CD4-positive, alpha-beta memory T cell (primary cell): Measurements from ENCODE around the gene TYMP. TPM values are rescaled to one million over a fixed set of nuclear protein-coding genes. Genes with fewer than 3 reads are reported as not detected.
"Not testable (repeated sequence)": the region's sequence is repeated elsewhere in the genome, so short reads cannot be mapped to it uniquely, and the experiment has no call there.

Source experiments
- CTCF ChIA-PET: fragments of 350-600 bp; sonication (Branson Sonifier 250); formaldehyde crosslinking; loops from one replicate; lab custom pipeline; 2021; ENCODE audit warnings: inconsistent platforms; ENCODE audit not compliant: partially characterized antibody; lab: Charles Lee
- POLR2A ChIA-PET: fragments of 350-600 bp; sonication (Branson Sonifier 250); formaldehyde crosslinking; loops from one replicate; lab custom pipeline; 2021; ENCODE audit not compliant: partially characterized antibody; lab: Charles Lee
- DNase-seq, 5 donors: peaks; one replicate each; pipeline versions ENCODE4 v3.0.0 to v3.0.0-alpha.2; 2020 to 2022; ENCODE audit warnings: mixed read lengths in 1 of 5
- H3K27ac ChIP-seq: one replicate; pipeline ENCODE4 v1.7.0; 2013; ENCODE audit warnings: low read depth, low read length
- H3K27me3 ChIP-seq: 2 replicates; pipeline ENCODE4 v1.7.0; 2013; ENCODE audit warnings: mild to moderate bottlenecking, low read length, moderate library complexity; ENCODE audit not compliant: insufficient read depth
- H3K36me3 ChIP-seq: 2 replicates; pipeline ENCODE4 v1.7.0; 2013; ENCODE audit warnings: mild to moderate bottlenecking, low read length, moderate library complexity; ENCODE audit not compliant: insufficient read depth
- H3K4me1 ChIP-seq: 2 replicates; pipeline ENCODE4 v1.7.0; 2013; ENCODE audit warnings: mild to moderate bottlenecking, low read length, moderate library complexity; ENCODE audit not compliant: insufficient read depth
- H3K4me3 ChIP-seq, 2 donors: one replicate each; pipeline ENCODE4 v1.7.0; 2013; ENCODE audit warnings: low read length in 2 of 2, mild to moderate bottlenecking in 1 of 2
- H3K9me3 ChIP-seq, 2 donors: one replicate each; pipeline ENCODE4 v1.7.0; 2013; ENCODE audit warnings: low read length in 2 of 2, control low read depth in 1 of 2; ENCODE audit not compliant: control insufficient read depth in 1 of 2
- H3K27ac Mint-ChIP-seq, 7 donors: one replicate each; pipeline ENCODE4 v1.8.0; 2020 to 2021; ENCODE audit warnings: mixed read lengths in 7 of 7, mild to moderate bottlenecking in 6 of 7, inconsistent platforms in 3 of 7, moderate library complexity in 3 of 7
- H3K27me3 Mint-ChIP-seq, 2 donors: one replicate each; pipeline ENCODE4 v1.8.0; 2020 to 2021; ENCODE audit warnings: mixed read lengths in 2 of 2
- H3K36me3 Mint-ChIP-seq, 2 donors: one replicate each; pipeline ENCODE4 v1.8.0; 2020 to 2021; ENCODE audit warnings: mixed read lengths in 2 of 2, inconsistent platforms in 1 of 2, mild to moderate bottlenecking in 1 of 2
- H3K4me1 Mint-ChIP-seq, 4 donors: one replicate each; pipeline ENCODE4 v1.8.0; 2020 to 2021; ENCODE audit warnings: mixed read lengths in 4 of 4, mild to moderate bottlenecking in 1 of 4
- H3K4me3 Mint-ChIP-seq, 8 donors: one replicate each; pipeline ENCODE4 v1.8.0; 2020 to 2021; ENCODE audit warnings: mixed read lengths in 8 of 8, mild to moderate bottlenecking in 7 of 8, moderate library complexity in 6 of 8, inconsistent platforms in 3 of 8
- H3K9me3 Mint-ChIP-seq, 8 donors: one replicate each; pipeline ENCODE4 v1.8.0; 2020 to 2021; ENCODE audit warnings: mixed read lengths in 8 of 8, mild to moderate bottlenecking in 5 of 8, inconsistent platforms in 3 of 8, moderate library complexity in 1 of 8
- intact Hi-C: fragments of 100-400 bp; cut with micrococcal nuclease; formaldehyde crosslinking; loops from one replicate; pipeline ENCODE4 v1.15.1; 2023
- polyA plus RNA-seq, 2 donors: library from polyadenylated mRNA; unstranded; fragments of 300-500 nt; fragmentation: Illumina TruSeq; gene quantifications; one replicate each; pipeline ENCODE4 v1.2.3, GENCODE V29; 2021
- total RNA-seq, 2 experiments: library from RNA; stranded (reverse); gene quantifications; one replicate each; pipeline ENCODE4 v1.2.3, GENCODE V29; 2021

TYMP gene
- total and polyA plus RNA-seq, 4 experiments from 2014 or later = 15.7 to 30.9 (median 20.0) TPM

GRCh38 chr22:50541667-50542026 lies 11.8 kb upstream of the TYMP start:
- intact Hi-C loops, DNase-seq: not testable (repeated sequence)
- H3K4me1 Mint-ChIP-seq = peaks cover 30 to 63% (median 49%) of the 10 kb centered on the region in 4 donors

DNA sequence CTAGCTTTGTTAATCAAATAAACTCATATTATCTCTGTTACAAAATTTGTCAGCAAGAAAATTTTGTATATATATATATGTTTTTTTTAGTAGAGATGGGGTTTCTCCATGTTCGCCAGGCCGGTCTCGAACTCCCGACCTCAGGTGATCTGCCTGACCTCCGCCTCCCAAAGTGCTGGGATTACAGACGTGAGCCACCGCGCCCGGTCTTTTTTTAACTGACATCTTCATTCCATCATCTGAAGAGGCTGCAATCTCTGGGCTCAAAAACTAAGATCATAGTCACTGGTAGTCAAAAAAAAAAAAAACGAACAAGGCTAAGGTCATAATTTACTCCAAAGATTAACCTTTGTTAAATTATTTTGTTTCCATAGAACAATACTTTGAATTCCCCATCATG lies 10.6 kb upstream of the TYMP start:
- CTCF ChIA-PET = interaction anchor here (0.8 to 9.2 kb wide), 10 partner anchors 8 to 298 kb away, joined by 3 to 135 read pairs (median 4); partner anchors contain the start of genes LMF2, NCAPH2, SCO2 and SYCE3
- peak overlapping the region; percentile 99 for H3K27ac ChIP-seq
- no peaks in the 10 kb centered on the region for H3K36me3 ChIP-seq
- H3K4me3 ChIP-seq = no peak overlapping the region
- Mint-ChIP-seq H3K27ac (peak overlapping the region; percentile 90 to 98 (median 96)), H3K27me3 (no peaks in the 10 kb centered on the region), H3K4me1 (peaks cover 23 to 55% (median 41%) of the 10 kb centered on the region in 4 donors), H3K9me3 (peaks cover 0 to 1% (median 0%) of the 10 kb centered on the region in 8 donors), H3K36me3 (no peaks in the 10 kb centered on the region), H3K4me3 (peak overlapping the region in 3 of 8 donors; percentile 20 to 50 (median 21))
- H3K27me3 ChIP-seq = no peaks in the 10 kb centered on the region
- POLR2A ChIA-PET = interaction anchor here (1.3 to 10.4 kb wide), 16 partner anchors 8 to 96 kb away, joined by 4 to 321 read pairs (median 14); partner anchors contain the start of genes CHKB, LMF2, NCAPH2 and SCO2
- H3K4me1 ChIP-seq = peaks cover 49% of the 10 kb centered on the region
- no peaks in the 10 kb centered on the region for H3K9me3 ChIP-seq
- DNase-seq = no peak
- intact Hi-C loops = no loop called here

More at GRCh38 chr22:50541667-50542026, 11.8 kb upstream of the TYMP start:
- H3K4me3 ChIP-seq, H3K36me3 Mint-ChIP-seq, H3K9me3 ChIP-seq, H3K27me3 ChIP-seq, H3K27me3 Mint-ChIP-seq, H3K27ac ChIP-seq, H3K9me3 Mint-ChIP-seq, H3K36me3 ChIP-seq: not testable (repeated sequence)
- peak overlapping the region in 1 of 8 donors; percentile 8 for H3K4me3 Mint-ChIP-seq
- peak overlapping the region; percentile 29 to 98 (median 96) for H3K27ac Mint-ChIP-seq
- peaks cover 59% of the 10 kb centered on the region for H3K4me1 ChIP-seq
- ChIA-PET CTCF (interaction anchor here (1.4 to 9.2 kb wide), 4 partner anchors 14 to 80 kb away, joined by 7 to 135 read pairs (median 18); partner anchors contain the start of genes SCO2, SYCE3 and TYMP), POLR2A (interaction anchor here (1.0 to 10.4 kb wide), 4 partner anchors 14 to 79 kb away, joined by 3 to 321 read pairs (median 14); partner anchors contain the start of genes CHKB, LMF2, NCAPH2 and SCO2)

DNA sequence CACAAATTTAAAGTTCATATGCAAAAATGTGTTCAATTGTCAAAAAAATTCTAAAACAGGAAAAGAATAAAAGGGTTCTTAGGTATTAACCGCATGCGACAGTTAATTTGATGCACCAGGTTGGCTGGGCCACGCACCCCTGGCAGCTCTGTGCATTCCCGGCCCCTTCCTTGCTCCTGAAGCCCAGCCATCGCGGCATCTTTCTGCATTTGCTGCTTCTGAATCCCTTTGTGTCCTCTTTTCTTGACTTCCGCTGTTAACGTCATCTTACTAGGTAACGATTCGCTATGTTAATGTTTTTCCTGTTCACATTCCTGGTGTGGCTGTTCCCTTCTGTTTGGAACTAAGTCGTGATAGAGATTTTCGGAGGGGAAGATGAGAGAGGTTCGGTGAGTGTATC lies 8.0 kb upstream of the TYMP start:
- Mint-ChIP-seq H3K27me3 (no peaks in the 10 kb centered on the region), H3K4me1 (peaks cover 25 to 61% (median 49%) of the 10 kb centered on the region in 4 donors), H3K9me3 (peaks cover 0 to 1% (median 0%) of the 10 kb centered on the region in 8 donors), H3K4me3 (peak overlapping the region in 6 of 8 donors; percentile 49 to 70 (median 60)), H3K36me3 (no peaks in the 10 kb centered on the region), H3K27ac (peak overlapping the region; percentile 86 to 100 (median 96))
- H3K36me3 ChIP-seq = no peaks in the 10 kb centered on the region
- H3K4me3 ChIP-seq = no peak overlapping the region
- POLR2A ChIA-PET = interaction anchor here (2.3 to 10.4 kb wide), 5 partner anchors 10 to 347 kb away, joined by 12 to 321 read pairs (median 52); partner anchors contain the start of genes SCO2 and TYMP
- no peaks in the 10 kb centered on the region for H3K9me3 ChIP-seq
- no peaks in the 10 kb centered on the region for H3K27me3 ChIP-seq
- peak overlapping the region; percentile 99 for H3K27ac ChIP-seq
- DNase-seq = no peak
- intact Hi-C loops = no loop called here
- peaks cover 41% of the 10 kb centered on the region for H3K4me1 ChIP-seq
- CTCF ChIA-PET = interaction anchor here (1.2 to 9.2 kb wide), 4 partner anchors 10 to 83 kb away, joined by 4 to 135 read pairs (median 18); partner anchors contain the start of genes SCO2, SYCE3 and TYMP

GRCh38 chr22:50536226-50536625 lies 6.4 kb upstream of the TYMP start:
- no peak overlapping the region for H3K27ac ChIP-seq
- Mint-ChIP-seq H3K27ac (peak overlapping the region in 6 of 7 donors; percentile 22 to 97 (median 52)), H3K27me3 (no peaks in the 10 kb centered on the region)

DNA sequence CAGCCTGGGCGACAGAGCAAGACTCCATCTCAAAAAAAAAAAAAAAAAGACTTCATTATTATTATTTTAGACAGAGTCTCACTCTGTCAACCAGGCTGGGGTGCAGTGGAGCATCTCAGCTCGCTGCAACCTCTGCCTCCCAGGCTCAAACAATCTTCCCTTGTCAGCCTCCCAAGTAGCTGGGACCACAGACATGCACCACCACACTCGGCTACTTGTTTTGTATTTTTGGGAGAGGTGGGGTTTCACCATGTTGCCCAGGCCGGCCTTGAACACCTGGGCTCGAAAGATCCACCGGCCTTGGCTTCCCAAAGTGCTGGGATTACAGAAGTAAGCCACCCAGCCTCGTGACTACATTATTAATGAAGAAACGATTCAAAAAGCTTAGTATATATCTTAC lies 5.3 kb upstream of the TYMP start:
- H3K9me3 Mint-ChIP-seq = peaks cover 0 to 3% (median 0%) of the 10 kb centered on the region in 8 donors
- peaks cover 46% of the 10 kb centered on the region for H3K4me1 ChIP-seq
- H3K9me3 ChIP-seq = no peaks in the 10 kb centered on the region
- peak overlapping the region in 3 of 7 donors; percentile 37 to 81 (median 47) for H3K27ac Mint-ChIP-seq
- intact Hi-C loops = no loop called here
- H3K4me3 Mint-ChIP-seq = no peak overlapping the region
- no peaks in the 10 kb centered on the region for H3K27me3 Mint-ChIP-seq
- CTCF ChIA-PET = interaction anchor here (1.7 to 9.2 kb wide), 3 partner anchors 8 to 86 kb away, joined by 3 to 135 read pairs (median 8); partner anchors contain the start of genes SCO2 and TYMP
- H3K4me3 ChIP-seq = no peak overlapping the region
- DNase-seq = no peak
- H3K36me3 Mint-ChIP-seq = no peaks in the 10 kb centered on the region
- H3K27ac ChIP-seq = no peak overlapping the region
- H3K36me3 ChIP-seq = no peaks in the 10 kb centered on the region
- no peaks in the 10 kb centered on the region for H3K27me3 ChIP-seq
- POLR2A ChIA-PET = interaction anchor here (1.4 to 10.4 kb wide), 3 partner anchors 7 to 86 kb away, joined by 4 to 321 read pairs (median 27); partner anchors contain the start of genes SCO2 and TYMP
- H3K4me1 Mint-ChIP-seq = peaks cover 17 to 49% (median 38%) of the 10 kb centered on the region in 4 donors

More at GRCh38 chr22:50536226-50536625, 6.4 kb upstream of the TYMP start:
- no peaks in the 10 kb centered on the region for H3K9me3 ChIP-seq
- H3K27me3 ChIP-seq = no peaks in the 10 kb centered on the region
- peaks cover 50% of the 10 kb centered on the region for H3K4me1 ChIP-seq
- CTCF ChIA-PET = interaction anchor here (1.3 to 9.2 kb wide), 5 partner anchors 9 to 85 kb away, joined by 3 to 135 read pairs (median 7); partner anchors contain the start of genes SCO2, SYCE3 and TYMP
- Mint-ChIP-seq H3K9me3 (peaks cover 0 to 1% (median 0%) of the 10 kb centered on the region in 8 donors), H3K4me3 (peak overlapping the region in 2 of 8 donors; percentile 20 to 24), H3K36me3 (no peaks in the 10 kb centered on the region), H3K4me1 (peaks cover 19 to 56% (median 46%) of the 10 kb centered on the region in 4 donors)
- DNase-seq = no peak
- intact Hi-C loops = no loop called here
- H3K4me3 ChIP-seq = no peak overlapping the region
- H3K36me3 ChIP-seq = no peaks in the 10 kb centered on the region
- POLR2A ChIA-PET = interaction anchor here (0.6 to 10.4 kb wide), 3 partner anchors 8 to 140 kb away, joined by 3 to 321 read pairs (median 6); partner anchors contain the start of genes SCO2, SYCE3 and TYMP

DNA sequence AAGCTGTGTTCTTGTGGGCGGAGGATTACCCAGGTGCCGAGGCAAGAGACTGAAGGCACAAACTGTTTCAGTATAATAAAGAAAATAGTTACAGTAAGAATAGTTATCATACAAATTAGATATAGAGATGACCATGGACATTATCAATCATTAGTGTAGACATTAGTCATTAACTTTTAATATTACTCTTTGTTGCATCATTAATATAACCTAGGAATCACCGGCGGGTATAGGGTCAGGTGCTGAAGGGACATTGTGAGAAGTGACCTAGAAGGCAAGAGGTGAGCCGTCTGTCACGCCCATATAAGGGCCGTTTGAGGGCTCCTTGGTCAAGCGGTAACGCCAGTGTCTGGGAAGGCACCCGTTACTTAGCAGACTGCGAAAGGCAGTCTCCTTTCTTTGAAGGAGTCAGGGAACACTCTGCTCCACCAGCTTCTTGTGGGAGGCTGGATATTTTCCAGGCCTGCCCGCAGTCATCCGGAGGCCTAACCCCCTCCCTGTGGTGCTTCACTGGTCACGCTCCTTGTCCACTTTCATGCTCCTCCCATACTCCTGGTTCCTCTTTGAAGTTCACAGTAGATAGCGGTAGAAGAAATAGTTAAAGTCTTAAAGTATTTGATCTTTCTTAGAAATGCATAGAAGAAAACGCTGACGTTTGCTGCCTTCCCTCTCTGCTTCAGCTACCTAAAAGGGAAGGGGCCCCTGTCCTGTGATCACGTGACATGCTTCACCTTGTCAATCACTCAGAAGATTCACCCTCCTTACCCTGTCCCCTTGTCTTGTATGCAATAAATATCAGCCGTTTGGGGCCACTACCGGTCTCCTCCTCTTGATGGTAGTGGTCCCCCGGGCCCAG lies 4.3 kb upstream of the TYMP start:
- Histone ChIP-seq H3K27ac (peak overlapping the region; percentile 7), H3K4me1 (peaks cover 45% of the 10 kb centered on the region)
- ChIA-PET CTCF (interaction anchor here (0.8 to 2.3 kb wide), 2 partner anchors 8 to 87 kb away, joined by 4 to 8 read pairs; partner anchors contain the start of gene SCO2), POLR2A (interaction anchor here (1.4 to 10.4 kb wide), 4 partner anchors 6 to 64 kb away, joined by 3 to 321 read pairs (median 22); partner anchors contain the start of genes KLHDC7B, SCO2 and TYMP)
- H3K36me3 Mint-ChIP-seq, H3K9me3 Mint-ChIP-seq, H3K27me3 ChIP-seq, H3K4me3 ChIP-seq, H3K9me3 ChIP-seq, H3K36me3 ChIP-seq, H3K27me3 Mint-ChIP-seq, intact Hi-C loops: not testable (repeated sequence)
- Mint-ChIP-seq H3K4me3 (peak overlapping the region; percentile 34 to 81 (median 56)), H3K27ac (peak overlapping the region; percentile 71 to 97 (median 88)), H3K4me1 (peaks cover 13 to 39% (median 30%) of the 10 kb centered on the region in 4 donors)
- DNase-seq = peak in 2 of 5 donors; percentile 24 to 29
